ENCODE data around the gene ZIC5.

The ZIC5 gene

GRCh38 chr13:99991828-99992775 lies 20.5 kb upstream of the ZIC5 start:
- no peak for DNase-seq (ENCODE audit: low spot score in 2 of 2)
- peaks cover 27% of the 10 kb centered on the region for H3K36me3 Mint-ChIP-seq (ENCODE audit: insufficient read depth)

GRCh38 chr13:99991013-99991827 lies 19.7 kb upstream of the ZIC5 start:
- H3K27ac Mint-ChIP-seq (ENCODE audit: low read depth), result no peak overlapping the region
- peaks cover 24% of the 10 kb centered on the region for H3K36me3 Mint-ChIP-seq (ENCODE audit: insufficient read depth)
- peaks cover 100% of the 10 kb centered on the region for H3K27me3 Mint-ChIP-seq
- DNase-seq (ENCODE audit: low spot score in 2 of 2) (no peak), ATAC-seq (replicated peaks; ENCODE audit: extremely low read depth, poor library complexity, severe bottlenecking) (no peak)
- no peaks in the 10 kb centered on the region for H3K9me3 Mint-ChIP-seq
- H3K4me3 Mint-ChIP-seq, result no peak overlapping the region
- H3K4me1 Mint-ChIP-seq, result peaks cover 6% of the 10 kb centered on the region

More at GRCh38 chr13:99991828-99992775, 20.5 kb upstream of the ZIC5 start:
- Mint-ChIP-seq H3K4me3 (no peak overlapping the region), H3K9me3 (no peaks in the 10 kb centered on the region), H3K27ac (ENCODE audit: low read depth) (no peak overlapping the region), H3K4me1 (peaks cover 5% of the 10 kb centered on the region), H3K27me3 (peaks cover 100% of the 10 kb centered on the region)
- no peak for ATAC-seq (replicated peaks; ENCODE audit: extremely low read depth, poor library complexity, severe bottlenecking)

GRCh38 chr13:99990126-99990977 lies 18.8 kb upstream of the ZIC5 start:
- H3K9me3 Mint-ChIP-seq, result no peaks in the 10 kb centered on the region
- peaks cover 11% of the 10 kb centered on the region for H3K4me1 Mint-ChIP-seq
- no peak for ATAC-seq (replicated peaks; ENCODE audit: extremely low read depth, poor library complexity, severe bottlenecking)
- H3K36me3 Mint-ChIP-seq (ENCODE audit: insufficient read depth), result peaks cover 28% of the 10 kb centered on the region
- H3K27me3 Mint-ChIP-seq, result peaks cover 99% of the 10 kb centered on the region
- DNase-seq (ENCODE audit: low spot score in 2 of 2), result no peak
- H3K4me3 Mint-ChIP-seq, result peak overlapping the region; percentile 38
- H3K27ac Mint-ChIP-seq (ENCODE audit: low read depth), result no peak overlapping the region

GRCh38 chr13:99989276-99990125 lies 17.9 kb upstream of the ZIC5 start:
- ATAC-seq (replicated peaks; ENCODE audit: extremely low read depth, poor library complexity, severe bottlenecking), result no peak
- H3K27ac Mint-ChIP-seq (ENCODE audit: low read depth), result peak overlapping the region; percentile 79
- no peaks in the 10 kb centered on the region for H3K9me3 Mint-ChIP-seq
- H3K36me3 Mint-ChIP-seq (ENCODE audit: insufficient read depth), result peaks cover 33% of the 10 kb centered on the region
- H3K27me3 Mint-ChIP-seq, result peaks cover 95% of the 10 kb centered on the region
- no peak for DNase-seq (ENCODE audit: low spot score in 2 of 2)
- H3K4me1 Mint-ChIP-seq, result peaks cover 11% of the 10 kb centered on the region
- no peak overlapping the region for H3K4me3 Mint-ChIP-seq

GRCh38 chr13:99988529-99989275 lies 17.1 kb upstream of the ZIC5 start:
- H3K27ac Mint-ChIP-seq (ENCODE audit: low read depth), result peak overlapping the region; percentile 79
- H3K9me3 Mint-ChIP-seq, result no peaks in the 10 kb centered on the region
- peaks cover 11% of the 10 kb centered on the region for H3K4me1 Mint-ChIP-seq
- H3K4me3 Mint-ChIP-seq, result no peak overlapping the region
- DNase-seq (ENCODE audit: low spot score in 2 of 2), result no peak
- no peak for ATAC-seq (replicated peaks; ENCODE audit: extremely low read depth, poor library complexity, severe bottlenecking)
- H3K27me3 Mint-ChIP-seq, result peaks cover 94% of the 10 kb centered on the region
- H3K36me3 Mint-ChIP-seq (ENCODE audit: insufficient read depth), result peaks cover 38% of the 10 kb centered on the region

- H3K4me1 Mint-ChIP-seq, result peaks cover 11% of the 10 kb centered on the region
- DNase-seq (ENCODE audit: low spot score in 2 of 2), result no peak
- H3K27ac Mint-ChIP-seq (ENCODE audit: low read depth), result no peak overlapping the region
- peaks cover 81% of the 10 kb centered on the region for H3K27me3 Mint-ChIP-seq
- no peaks in the 10 kb centered on the region for H3K9me3 Mint-ChIP-seq
- H3K36me3 Mint-ChIP-seq (ENCODE audit: insufficient read depth), result peaks cover 52% of the 10 kb centered on the region
- ATAC-seq (replicated peaks; ENCODE audit: extremely low read depth, poor library complexity, severe bottlenecking), result no peak
- no peak overlapping the region for H3K4me3 Mint-ChIP-seq
These were observed 15.8 kb upstream of the ZIC5 start for GRCh38 chr13:99987154-99988019.

- no peak overlapping the region for H3K4me3 Mint-ChIP-seq
- H3K27me3 Mint-ChIP-seq, result peaks cover 74% of the 10 kb centered on the region
- H3K9me3 Mint-ChIP-seq, result no peaks in the 10 kb centered on the region
- H3K4me1 Mint-ChIP-seq, result peaks cover 10% of the 10 kb centered on the region
- peaks cover 49% of the 10 kb centered on the region for H3K36me3 Mint-ChIP-seq (ENCODE audit: insufficient read depth)
- ATAC-seq (replicated peaks; ENCODE audit: extremely low read depth, poor library complexity, severe bottlenecking) (no peak), DNase-seq (ENCODE audit: low spot score in 2 of 2) (no peak)
- no peak overlapping the region for H3K27ac Mint-ChIP-seq (ENCODE audit: low read depth)
These were observed 15.2 kb upstream of the ZIC5 start for GRCh38 chr13:99986741-99987140.

- Mint-ChIP-seq H3K27me3 (peaks cover 67% of the 10 kb centered on the region), H3K36me3 (ENCODE audit: insufficient read depth) (peaks cover 49% of the 10 kb centered on the region), H3K4me3 (peak overlapping the region; percentile 56), H3K27ac (ENCODE audit: low read depth) (peak overlapping the region; percentile 90), H3K9me3 (no peaks in the 10 kb centered on the region), H3K4me1 (peaks cover 6% of the 10 kb centered on the region)
- DNase-seq (ENCODE audit: low spot score in 2 of 2) (no peak), ATAC-seq (replicated peaks; ENCODE audit: extremely low read depth, poor library complexity, severe bottlenecking) (no peak)
These were observed 14.4 kb upstream of the ZIC5 start for GRCh38 chr13:99985886-99986527.

- Mint-ChIP-seq H3K27me3 (peaks cover 60% of the 10 kb centered on the region), H3K9me3 (no peaks in the 10 kb centered on the region), H3K4me1 (peaks cover 6% of the 10 kb centered on the region), H3K4me3 (peak overlapping the region; percentile 56), H3K27ac (ENCODE audit: low read depth) (peak overlapping the region; percentile 90), H3K36me3 (ENCODE audit: insufficient read depth) (peaks cover 46% of the 10 kb centered on the region)
- no peak for DNase-seq (ENCODE audit: low spot score in 2 of 2)
- no peak for ATAC-seq (replicated peaks; ENCODE audit: extremely low read depth, poor library complexity, severe bottlenecking)
These were observed 13.8 kb upstream of the ZIC5 start for GRCh38 chr13:99985241-99985874.

Measured in central memory CD8-positive, alpha-beta T cell (primary cell).